Transverse colon (tissue), 4 donors: ENCODE data around the gene PIEZO2. TPM values are rescaled to one million over a fixed set of nuclear protein-coding genes. Genes with fewer than 3 reads are reported as not detected.

Experiments
- DNase-seq: peaks from one replicate; pipeline ENCODE4 v3.0.0-alpha.2; 2019
- H3K27ac ChIP-seq, 4 donors: fragments of 200-600 bp; sonication (generic); 2 replicates each; pipeline ENCODE4 v1.5.1; 2016 to 2018; ENCODE audit warnings: inconsistent platforms in 4 of 4
- H3K27me3 ChIP-seq: fragments of 200-600 bp; sonication (generic); 2 replicates; pipeline ENCODE4 v1.5.1; 2017; ENCODE audit warnings: inconsistent platforms
- H3K36me3 ChIP-seq, 4 donors: fragments of 200-600 bp; sonication (generic); 2 replicates each; pipeline ENCODE4 v1.5.1; 2017 to 2019; ENCODE audit warnings: inconsistent platforms in 4 of 4
- H3K4me1 ChIP-seq, 4 donors: fragments of 200-600 bp; sonication (generic); 2 replicates each; pipeline ENCODE4 v1.5.1; 2017 to 2020; ENCODE audit warnings: inconsistent platforms in 4 of 4
- H3K4me3 ChIP-seq, 4 donors: fragments of 200-600 bp; sonication (generic); 1 replicate in 1 of 4; 2 replicates in 3 of 4; pipeline versions ENCODE4 v1.5.1 to v1.6.1; 2017 to 2019; ENCODE audit warnings: inconsistent platforms in 4 of 4
- H3K9me3 ChIP-seq, 2 donors: fragments of 200-600 bp; sonication (generic); 2 replicates each; pipeline ENCODE4 v1.5.1; 2017 to 2019; ENCODE audit warnings: inconsistent platforms in 2 of 2
- EP300 ChIP-seq: sonication (generic); formaldehyde crosslinking; IDR thresholded peaks from one replicate; pipeline ENCODE4 v1.6.1; 2017; ENCODE audit warnings: antibody characterized with exemption, low read depth
- POLR2A ChIP-seq: fragments of 450-650 bp; IDR thresholded peaks from one replicate; pipeline ENCODE4 v1.6.1; 2016; ENCODE audit warnings: antibody characterized with exemption, mild to moderate bottlenecking, moderate library complexity
- POLR2AphosphoS5 ChIP-seq, 3 donors: sonication (generic); formaldehyde crosslinking; IDR thresholded peaks; one replicate each; pipeline ENCODE4 v1.6.1; 2016; ENCODE audit warnings: antibody characterized with exemption in 3 of 3
- WGBS, 2 donors: methylation state at CpG; one replicate each; pipeline ENCODE4 v1.1.5; 2018; ENCODE audit warnings: low coverage in 1 of 2; 5-methylcytosine and 5-hydroxymethylcytosine counted together
- in situ Hi-C, 4 donors: fragments of 200-750 bp; cut with MboI; loops; one replicate each; pipeline versions ENCODE4 v1.15.0 to v1.15.1; 2017; ENCODE audit warnings: low sequenced_read_pairs in 3 of 4, low pct_ligation_motif_present in 1 of 4, low pct_unique_long_range_greater_than_20kb in 1 of 4
- intact Hi-C: fragments of 100-400 bp; cut with DNase I; formaldehyde crosslinking; loops from one replicate; pipeline ENCODE4 v1.15.1; 2023; ENCODE audit warnings: low total_unique reads
- total RNA-seq, 4 donors: library from RNA; depleted of rRNA; stranded (reverse); fragments of >200 nt; gene quantifications; one replicate each; pipeline ENCODE4 v1.1.0, GENCODE V29; 2016
- TF ChIP-seq, protein P1 (sequence below), 5 experiments: fragments of 200-600 bp in 3 of 5; fragments of 450-650 bp in 2 of 5; sonication (generic) in 3 of 5; IDR thresholded peaks; 1 replicate in 2 of 5; 2 replicates in 3 of 5; pipeline ENCODE4 v1.5.1; 2016 to 2017; ENCODE audit warnings: antibody characterized with exemption in 5 of 5, inconsistent platforms in 3 of 5, mild to moderate bottlenecking in 2 of 5, moderate library complexity in 1 of 5

Gene PIEZO2
- total RNA-seq, 4 donors from 2014 or later, result 2.9 to 7.5 (median 4.5) TPM

DNA sequence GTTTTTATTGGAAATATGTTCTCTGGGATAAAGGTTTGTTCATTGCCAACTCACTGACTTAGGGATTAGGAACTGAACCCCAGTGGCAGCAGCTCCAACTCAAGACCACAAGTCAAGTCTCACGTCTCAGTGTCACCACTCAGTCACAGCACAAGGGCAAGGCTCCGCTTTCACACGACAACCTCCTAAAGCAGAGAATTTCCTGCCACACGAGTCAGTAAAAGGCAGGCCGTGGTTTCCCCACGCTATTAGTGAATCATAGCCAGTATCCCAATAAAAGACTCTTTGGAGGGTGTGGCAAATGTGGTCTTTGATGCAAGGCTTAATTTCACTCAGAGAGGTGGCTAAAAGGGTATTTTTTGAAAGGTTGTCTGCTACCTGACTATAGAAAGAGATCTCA lies 57.6 kb downstream of the PIEZO2 start:
- Histone ChIP-seq H3K4me3 (no peak overlapping the region), H3K9me3 (no peaks in the 10 kb centered on the region), H3K36me3 (no peaks in the 10 kb centered on the region), H3K27ac (no peak overlapping the region), H3K4me1 (peaks cover 0 to 7% (median 0%) of the 10 kb centered on the region in 4 donors), H3K27me3 (no peaks in the 10 kb centered on the region)
- in situ Hi-C loops, result no loop called here
- DNase-seq, result no peak
- TF ChIP-seq, protein P1, sequence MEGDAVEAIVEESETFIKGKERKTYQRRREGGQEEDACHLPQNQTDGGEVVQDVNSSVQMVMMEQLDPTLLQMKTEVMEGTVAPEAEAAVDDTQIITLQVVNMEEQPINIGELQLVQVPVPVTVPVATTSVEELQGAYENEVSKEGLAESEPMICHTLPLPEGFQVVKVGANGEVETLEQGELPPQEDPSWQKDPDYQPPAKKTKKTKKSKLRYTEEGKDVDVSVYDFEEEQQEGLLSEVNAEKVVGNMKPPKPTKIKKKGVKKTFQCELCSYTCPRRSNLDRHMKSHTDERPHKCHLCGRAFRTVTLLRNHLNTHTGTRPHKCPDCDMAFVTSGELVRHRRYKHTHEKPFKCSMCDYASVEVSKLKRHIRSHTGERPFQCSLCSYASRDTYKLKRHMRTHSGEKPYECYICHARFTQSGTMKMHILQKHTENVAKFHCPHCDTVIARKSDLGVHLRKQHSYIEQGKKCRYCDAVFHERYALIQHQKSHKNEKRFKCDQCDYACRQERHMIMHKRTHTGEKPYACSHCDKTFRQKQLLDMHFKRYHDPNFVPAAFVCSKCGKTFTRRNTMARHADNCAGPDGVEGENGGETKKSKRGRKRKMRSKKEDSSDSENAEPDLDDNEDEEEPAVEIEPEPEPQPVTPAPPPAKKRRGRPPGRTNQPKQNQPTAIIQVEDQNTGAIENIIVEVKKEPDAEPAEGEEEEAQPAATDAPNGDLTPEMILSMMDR (IDR thresholded peaks at IDR 0.05), result no peak
- no peak for TF ChIP-seq EP300
- no peak for TF ChIP-seq POLR2A
- WGBS, 2 donors, result 79 to 100% methylated on average over 2 to 6 of the region's 6 CpGs
- intact Hi-C loops, result no loop called here

DNA sequence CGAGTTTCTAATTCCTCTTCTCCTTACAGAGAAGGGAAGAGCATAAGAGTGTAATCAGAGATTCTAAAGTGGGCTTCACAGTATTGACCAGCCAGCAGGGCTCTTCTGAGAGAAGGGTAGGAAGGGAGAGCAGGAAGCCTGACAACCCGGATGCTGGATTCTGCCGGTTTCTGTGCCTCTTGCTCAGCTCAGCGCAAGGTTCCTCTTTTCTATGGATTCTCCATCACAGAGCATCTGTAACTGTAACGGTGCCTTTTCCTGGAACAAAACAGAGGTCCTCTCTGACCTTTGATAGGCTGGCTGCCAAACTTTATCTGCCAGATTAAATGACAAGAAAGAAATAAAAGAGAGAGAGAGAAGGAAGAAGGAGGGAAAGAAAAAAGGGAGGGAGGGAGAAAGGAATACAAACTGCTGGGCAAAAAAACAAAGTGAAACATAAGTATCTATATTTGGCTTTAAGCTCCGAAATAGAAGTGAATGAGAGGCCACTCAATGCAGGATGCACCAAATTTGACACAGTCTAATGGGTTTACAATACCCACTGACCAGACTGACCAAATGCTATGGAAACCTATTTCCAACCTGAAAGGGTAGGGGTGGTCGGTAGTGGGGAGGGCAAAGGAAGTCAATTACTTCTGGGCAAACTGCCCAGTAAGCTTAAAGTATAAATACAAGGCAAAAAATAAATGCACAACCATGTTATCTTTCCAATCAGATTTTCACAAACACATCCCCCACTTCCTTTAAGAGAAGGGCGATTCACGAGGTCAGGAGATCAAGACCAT lies 59.2 kb downstream of the PIEZO2 start:
- no peak for DNase-seq
- Histone ChIP-seq H3K9me3 (no peaks in the 10 kb centered on the region), H3K27ac (no peak overlapping the region), H3K36me3 (no peaks in the 10 kb centered on the region), H3K4me1 (no peaks in the 10 kb centered on the region), H3K4me3 (no peak overlapping the region), H3K27me3 (no peaks in the 10 kb centered on the region)
- 41 to 55% methylated on average over 2 to 9 of the region's 9 CpGs for WGBS, 2 donors
- intact Hi-C loops, result no loop called here
- in situ Hi-C loops, result no loop called here
- TF ChIP-seq, protein P1 (IDR thresholded peaks at IDR 0.05), result no peak
- TF ChIP-seq POLR2AphosphoS5 (IDR thresholded peaks at IDR 0.05) (no peak), POLR2A (no peak), EP300 (no peak)

GRCh38 chr18:11081009-11081532 lies 68.3 kb downstream of the PIEZO2 start:
- no peaks in the 10 kb centered on the region for H3K9me3 ChIP-seq
- intact Hi-C loops, result no loop called here
- H3K4me1 ChIP-seq, result no peaks in the 10 kb centered on the region
- no peaks in the 10 kb centered on the region for H3K36me3 ChIP-seq
- in situ Hi-C loops, result no loop called here
- H3K27ac ChIP-seq, result no peak overlapping the region
- TF ChIP-seq POLR2A, result no peak
- TF ChIP-seq POLR2AphosphoS5 (IDR thresholded peaks at IDR 0.05), result no peak
- TF ChIP-seq, protein P1 (IDR thresholded peaks at IDR 0.05), result no peak
- TF ChIP-seq EP300, result no peak
- no peak for DNase-seq
- no peak overlapping the region for H3K4me3 ChIP-seq
- 90 to 93% methylated on average over 2 of the region's 2 CpGs for WGBS, 2 donors
- H3K27me3 ChIP-seq, result no peaks in the 10 kb centered on the region

GRCh38 chr18:11078491-11078890 lies 70.9 kb downstream of the PIEZO2 start:
- TF ChIP-seq POLR2A (no peak), EP300 (no peak), POLR2AphosphoS5 (IDR thresholded peaks at IDR 0.05) (no peak)
- TF ChIP-seq, protein P1 (IDR thresholded peaks at IDR 0.05), result no peak
- no peak overlapping the region for H3K27ac ChIP-seq
- in situ Hi-C loops, result no loop called here
- no peaks in the 10 kb centered on the region for H3K36me3 ChIP-seq
- no peaks in the 10 kb centered on the region for H3K4me1 ChIP-seq
- no peaks in the 10 kb centered on the region for H3K9me3 ChIP-seq
- no peaks in the 10 kb centered on the region for H3K27me3 ChIP-seq
- no peak overlapping the region for H3K4me3 ChIP-seq
- no peak for DNase-seq
- intact Hi-C loops, result no loop called here
- 49 to 74% methylated on average over 3 to 4 of the region's 4 CpGs for WGBS, 2 donors
